Keratinocyte (primary cell): ENCODE data around the gene SON. TPM values are rescaled to one million over a fixed set of nuclear protein-coding genes. Genes with fewer than 3 reads are reported as not detected.
A peak's percentile ranks its signal among the peaks of the same experiment; 100 is the strongest.

Experiments
- DNase-seq: peaks from one replicate; pipeline ENCODE4 v3.0.0-alpha.2; 2011; ENCODE audit warnings: low read depth, missing footprints, low spot score
- FAIRE-seq: peaks from 2 replicates; lab custom pipeline; 2011; peaks lifted over from hg19 to GRCh38; lab: Jason Lieb, UNC
- H2AFZ ChIP-seq: 2 replicates; pipeline ENCODE4 v1.6.0; 2012; ENCODE audit warnings: low read length, control low read depth, inconsistent platforms; ENCODE audit not compliant: control insufficient read depth
- H3K27ac ChIP-seq: 2 replicates; pipeline ENCODE4 v1.5.1; 2011; ENCODE audit warnings: low read length; ENCODE audit not compliant: control insufficient read depth, insufficient read depth
- H3K27me3 ChIP-seq: 3 replicates; pipeline ENCODE4 v1.6.0; 2011; ENCODE audit warnings: low read length; ENCODE audit not compliant: control insufficient read depth, insufficient read depth; ENCODE audit errors: extremely low read depth
- H3K36me3 ChIP-seq, 2 experiments: 2 replicates in 1 of 2; 3 replicates in 1 of 2; pipeline ENCODE4 v1.5.1; 2011; ENCODE audit warnings: low read length in 2 of 2, mild to moderate bottlenecking in 1 of 2; ENCODE audit not compliant: control insufficient read depth in 2 of 2, insufficient read depth in 2 of 2; ENCODE audit errors: extremely low read depth in 1 of 2
- H3K4me1 ChIP-seq: 3 replicates; pipeline ENCODE4 v1.5.1; 2011; ENCODE audit warnings: low read length; ENCODE audit not compliant: control insufficient read depth, insufficient read depth; ENCODE audit errors: extremely low read depth
- H3K4me2 ChIP-seq: 3 replicates; pipeline ENCODE4 v1.6.0; 2011; ENCODE audit warnings: low read depth, low read length; ENCODE audit not compliant: control insufficient read depth, insufficient read depth; ENCODE audit errors: extremely low read depth
- H3K4me3 ChIP-seq, 3 experiments: fragments of 200-600 bp in 1 of 3; sonication (generic) in 1 of 3; 2 replicates in 2 of 3; 3 replicates in 1 of 3; pipeline ENCODE4 v1.5.1; 2011 to 2016; ENCODE audit warnings: low read length in 3 of 3, mild to moderate bottlenecking in 3 of 3, control low read depth in 2 of 3, inconsistent platforms in 1 of 3, low read depth in 1 of 3, mixed read lengths in 1 of 3, mixed run types in 1 of 3, moderate library complexity in 1 of 3; ENCODE audit not compliant: control insufficient read depth in 2 of 3, insufficient read depth in 2 of 3; ENCODE audit errors: extremely low read depth in 1 of 3
- H3K79me2 ChIP-seq: 2 replicates; pipeline ENCODE4 v1.6.0; 2012; ENCODE audit warnings: low read length; ENCODE audit not compliant: control insufficient read depth, insufficient read depth
- H3K9ac ChIP-seq: 3 replicates; pipeline ENCODE4 v1.6.0; 2011; ENCODE audit warnings: low read length; ENCODE audit not compliant: control insufficient read depth, insufficient read depth; ENCODE audit errors: extremely low read depth
- H3K9me1 ChIP-seq: 3 replicates; pipeline ENCODE4 v1.6.0; 2011; ENCODE audit warnings: low read length; ENCODE audit not compliant: control insufficient read depth, insufficient read depth; ENCODE audit errors: extremely low read depth
- H3K9me3 ChIP-seq: 2 replicates; pipeline ENCODE4 v1.5.1; 2012; ENCODE audit warnings: low read depth, low read length; ENCODE audit not compliant: control insufficient read depth
- H4K20me1 ChIP-seq: 3 replicates; pipeline ENCODE4 v1.6.0; 2011; ENCODE audit warnings: low read length; ENCODE audit not compliant: control insufficient read depth, insufficient read depth; ENCODE audit errors: extremely low read depth
- CTCF ChIP-seq, 3 experiments: IDR thresholded peaks in 1 of 3; conservative IDR thresholded peaks in 1 of 3; optimal IDR thresholded peaks in 1 of 3; 2 replicates in 2 of 3; 3 replicates in 1 of 3; pipeline versions ENCODE3 to v1.5.1; 2011; ENCODE audit warnings: low read length in 3 of 3, mild to moderate bottlenecking in 3 of 3, moderate library complexity in 2 of 3, control low read depth in 1 of 3, inconsistent platforms in 1 of 3; ENCODE audit not compliant: insufficient read depth in 2 of 3; ENCODE audit errors: extremely low read depth in 1 of 3
- EZH2 ChIP-seq: IDR thresholded peaks from one replicate; pipeline ENCODE4 v1.6.1; 2012; ENCODE audit warnings: inconsistent platforms, mild to moderate bottlenecking, low read length, moderate library complexity
- dilution Hi-C: fragments of 300-500 bp; cut with MboI; formaldehyde crosslinking; loops from one replicate; pipeline ENCODE4 v1.7.0; 2020; ENCODE audit warnings: low sequenced_read_pairs; ENCODE audit not compliant: extremely low pct_ligation_motif_present
- polyA plus RNA-seq, 5 experiments: library from polyadenylated mRNA; depleted of rRNA in 3 of 5; stranded (reverse) in 3 of 5; stranded (forward) in 1 of 5; unstranded in 1 of 5; fragments of >200 nt; gene quantifications; 1 replicate in 1 of 5; 2 replicates in 3 of 5; 3 replicates in 1 of 5; pipeline versions ENCODE4 v1.2.1 to v1.2.3, GENCODE V29; 2011 to 2012; ENCODE audit warnings: missing spikeins in 2 of 5, low read depth in 1 of 5, low replicate concordance in 1 of 5

Gene SON
- polyA plus RNA-seq, 1 donor (not counting 4 experiments of a cell fraction or from before 2014, with no cell fraction given) = 96.0 TPM

- Histone ChIP-seq H3K27ac (no peak overlapping the region), H3K9ac (peak overlapping the region; percentile 98), H2AFZ (no peak overlapping the region), H3K36me3 (peaks cover 11 to 12% of the 10 kb centered on the region in 2 experiments), H4K20me1 (peaks cover 7% of the 10 kb centered on the region), H3K9me1 (no peaks in the 10 kb centered on the region), H3K27me3 (no peaks in the 10 kb centered on the region), H3K4me3 (peak overlapping the region; percentile 75 to 97 (median 81)), H3K9me3 (no peaks in the 10 kb centered on the region), H3K79me2 (peaks cover 83% of the 10 kb centered on the region), H3K4me2 (peak overlapping the region; percentile 89), H3K4me1 (peaks cover 16% of the 10 kb centered on the region)
- DNase-seq (no peak), FAIRE-seq (no peak)
- dilution Hi-C loops = no loop called here
- TF ChIP-seq EZH2 = no peak
- no peak for TF ChIP-seq CTCF (optimal IDR thresholded peaks at IDR 0.05 in 1 of 3, IDR thresholded peaks at IDR 0.05 in 1 of 3, conservative IDR thresholded peaks at IDR 0.05 in 1 of 3; ENCODE audit: extremely low read depth in 1 of 3, insufficient read depth in 2 of 3, low read length in 3 of 3)
Measured at GRCh38 chr21:33540711-33541104, 2.1 kb upstream of the SON start.

- Histone ChIP-seq H3K36me3 (peaks cover 11% of the 10 kb centered on the region in 2 experiments), H3K27me3 (no peaks in the 10 kb centered on the region), H4K20me1 (peaks cover 5% of the 10 kb centered on the region), H3K9me1 (no peaks in the 10 kb centered on the region), H3K27ac (peak overlapping the region; percentile 98), H3K4me2 (peak overlapping the region; percentile 89), H3K79me2 (peaks cover 84% of the 10 kb centered on the region), H3K9ac (peak overlapping the region; percentile 98), H3K4me3 (peak overlapping the region; percentile 75 to 97 (median 81)), H3K9me3 (no peaks in the 10 kb centered on the region), H3K4me1 (peaks cover 16% of the 10 kb centered on the region), H2AFZ (peak overlapping the region; percentile 23)
- no peak for TF ChIP-seq EZH2
- TF ChIP-seq CTCF (optimal IDR thresholded peaks at IDR 0.05 in 1 of 3, IDR thresholded peaks at IDR 0.05 in 1 of 3, conservative IDR thresholded peaks at IDR 0.05 in 1 of 3; ENCODE audit: extremely low read depth in 1 of 3, insufficient read depth in 2 of 3, low read length in 3 of 3) = no peak
- FAIRE-seq (no peak), DNase-seq (no peak)
- dilution Hi-C loops = no loop called here
Measured at GRCh38 chr21:33541105-33541711, 1.6 kb upstream of the SON start.
